BJ (cell line): Measurements from ENCODE around the gene SLC6A6. TPM values are rescaled to one million over a fixed set of nuclear protein-coding genes. Genes with fewer than 3 reads are reported as not detected.

ENCODE experiments used
- CTCF ChIA-PET: fragments of 350-600 bp; formaldehyde crosslinking; extraction: SDS; loops from one replicate; lab custom pipeline; 2021; ENCODE audit warnings: antibody characterized with exemption, inconsistent platforms; lab: Yijun Ruan, JAX
- POLR2A ChIA-PET: fragments of 300-600 bp; sonication (Branson Sonifier 250); formaldehyde crosslinking; extraction: SDS; loops from one replicate; lab custom pipeline; 2021; ENCODE audit warnings: antibody characterized with exemption; lab: Charles Lee
- DNase-seq: peaks from one replicate; pipeline ENCODE4 v3.0.0-alpha.2; 2011; ENCODE audit warnings: low read depth
- H3K27me3 ChIP-seq: 2 replicates; pipeline ENCODE4 v1.6.0; 2011; ENCODE audit warnings: low read length; ENCODE audit not compliant: control insufficient read depth, insufficient read depth
- H3K36me3 ChIP-seq: 2 replicates; pipeline ENCODE4 v1.5.1; 2011; ENCODE audit warnings: low read length; ENCODE audit not compliant: control insufficient read depth, insufficient read depth
- H3K4me3 ChIP-seq: 2 replicates; pipeline ENCODE4 v1.5.1; 2011; ENCODE audit warnings: low read depth, mild to moderate bottlenecking, control low read depth, low read length
- CTCF ChIP-seq: IDR thresholded peaks from 2 replicates; pipeline ENCODE4 v1.5.1; 2011; ENCODE audit warnings: low read depth, mild to moderate bottlenecking, control low read depth, inconsistent platforms, low read length, moderate library complexity; ENCODE audit not compliant: insufficient read depth
- polyA plus RNA-seq: library from polyadenylated mRNA; depleted of rRNA; stranded (reverse); fragments of >200 nt; gene quantifications from 2 replicates; pipeline ENCODE4 v1.2.3, GENCODE V29; 2011

Gene SLC6A6
- polyA plus RNA-seq, 1 experiment: 114 TPM

- no peak for TF ChIP-seq CTCF
- POLR2A ChIA-PET: interaction anchor here (0.6 kb wide), 1 partner anchor 117 kb away, joined by 19 read pairs; no protein-coding TSS in a partner anchor
- no peaks in the 10 kb centered on the region for H3K36me3 ChIP-seq
- no peak for DNase-seq
- H3K27me3 ChIP-seq: peaks cover 4% of the 10 kb centered on the region; the same call in 1 of the 2 replicates
- no peak overlapping the region for H3K4me3 ChIP-seq
- CTCF ChIA-PET: interaction anchor here (1.0 to 4.0 kb wide), 4 partner anchors 16 to 329 kb away, joined by 4 to 15 read pairs (median 8); no protein-coding TSS in a partner anchor
Measured at GRCh38 chr3:14532691-14533456, 130.5 kb downstream of the SLC6A6 start.

DNA sequence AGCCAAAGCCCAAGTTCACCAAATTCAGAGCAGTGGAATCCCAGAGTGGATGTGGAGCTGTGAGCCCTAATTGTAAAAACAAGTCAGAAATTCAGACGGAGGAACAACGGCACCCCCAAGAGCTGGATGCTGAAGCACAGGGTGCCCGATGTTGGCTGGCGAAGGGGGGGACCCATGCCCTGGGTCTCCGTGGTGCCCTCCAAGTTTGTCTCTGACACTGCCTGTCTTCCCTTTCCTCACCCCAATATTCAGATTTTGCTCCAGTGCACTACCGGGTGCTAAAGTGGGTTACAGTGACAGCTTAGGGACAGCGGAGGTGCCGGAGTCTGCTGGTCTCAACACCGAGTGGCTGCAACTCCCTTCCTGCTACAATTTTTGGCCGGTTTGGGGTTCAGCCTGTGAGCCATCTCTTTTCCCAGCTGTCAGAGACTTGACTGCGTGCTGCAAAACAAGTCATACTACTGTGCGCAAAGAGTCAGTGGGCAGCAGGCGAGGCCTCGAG, 131.1 kb downstream of the SLC6A6 start:
- H3K27me3 ChIP-seq: peaks cover 4% of the 10 kb centered on the region; the same call in 1 of the 2 replicates
- ChIA-PET CTCF (interaction anchor here (1.0 to 4.0 kb wide), 4 partner anchors 15 to 330 kb away, joined by 4 to 15 read pairs (median 8); no protein-coding TSS in a partner anchor), POLR2A (interaction anchor here (0.6 kb wide), 1 partner anchor 118 kb away, joined by 19 read pairs; no protein-coding TSS in a partner anchor)
- no peak for TF ChIP-seq CTCF
- H3K36me3 ChIP-seq: no peaks in the 10 kb centered on the region
- no peak overlapping the region for H3K4me3 ChIP-seq
- no peak for DNase-seq

DNA sequence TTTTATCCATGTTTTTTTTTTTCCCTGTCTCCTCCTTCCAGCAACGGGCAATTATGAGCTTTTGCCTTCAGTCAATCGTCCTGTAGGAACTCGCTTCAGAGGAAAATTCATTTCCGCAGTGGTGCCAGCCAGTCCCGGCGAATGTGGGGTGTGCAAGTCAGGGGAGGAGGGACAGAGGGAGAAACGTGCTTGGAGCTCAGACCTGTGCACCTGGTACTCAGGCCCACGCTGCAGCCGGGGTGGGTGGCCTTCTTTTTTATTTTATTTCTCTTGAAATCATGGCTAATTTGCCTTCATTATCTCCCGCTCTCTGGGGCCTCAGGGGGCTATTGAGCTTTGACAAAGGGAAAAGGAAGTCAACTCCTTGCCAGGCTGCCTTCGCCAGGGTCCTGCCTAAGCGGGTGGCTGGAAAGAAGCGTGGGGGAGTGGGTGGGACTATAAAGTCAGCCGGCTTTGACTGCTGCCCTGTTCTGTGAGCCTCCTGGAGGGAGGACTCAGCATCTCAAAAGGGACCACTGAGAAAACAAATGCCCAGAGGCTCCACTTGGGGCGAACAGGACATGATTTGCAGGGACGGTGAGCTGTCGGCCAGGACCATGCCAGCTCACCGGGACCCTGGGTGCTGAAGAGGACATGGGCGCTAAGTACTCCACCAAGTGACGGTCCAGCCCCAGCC, 132.2 kb downstream of the SLC6A6 start:
- no peaks in the 10 kb centered on the region for H3K36me3 ChIP-seq
- DNase-seq: no peak
- ChIA-PET CTCF (interaction anchor here (0.8 to 0.9 kb wide), 2 partner anchors 15 to 143 kb away, joined by 3 read pairs; no protein-coding TSS in a partner anchor), POLR2A (no interaction called here)
- TF ChIP-seq CTCF: no peak
- peaks cover 4% of the 10 kb centered on the region; the same call in 1 of the 2 replicates for H3K27me3 ChIP-seq
- no peak overlapping the region for H3K4me3 ChIP-seq

DNA sequence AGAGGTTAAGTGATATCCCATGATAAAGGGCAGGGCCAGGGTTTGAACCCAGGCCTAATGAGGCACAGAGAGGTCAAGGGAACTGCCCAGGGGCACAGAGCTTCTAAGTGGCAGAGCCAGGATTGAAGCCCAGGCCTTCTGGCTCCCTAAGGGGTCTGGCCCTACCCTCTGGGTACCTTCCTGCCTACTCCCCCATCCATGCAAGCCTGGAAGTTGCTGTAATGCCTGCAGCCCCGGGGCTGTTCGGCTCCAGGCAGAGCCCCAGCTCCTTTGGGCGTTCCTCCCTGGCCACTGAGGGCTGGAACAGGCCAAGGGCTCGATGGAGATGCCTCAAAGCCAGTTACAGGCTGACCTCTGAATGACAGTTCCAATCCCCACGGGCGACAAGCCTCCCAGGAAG, 133.2 kb downstream of the SLC6A6 start:
- Histone ChIP-seq H3K36me3 (no peaks in the 10 kb centered on the region), H3K4me3 (no peak overlapping the region), H3K27me3 (peaks cover 4% of the 10 kb centered on the region; the same call in 1 of the 2 replicates)
- no peak for DNase-seq
- TF ChIP-seq CTCF: no peak
- POLR2A ChIA-PET: no interaction called here
- CTCF ChIA-PET: interaction anchor here (0.8 to 2.1 kb wide), 2 partner anchors 14 to 27 kb away, joined by 3 to 5 read pairs; no protein-coding TSS in a partner anchor
